Aortic smooth muscle cell (primary cell): Measurements from ENCODE around the gene ZFP3. TPM values are rescaled to one million over a fixed set of nuclear protein-coding genes. Genes with fewer than 3 reads are reported as not detected.

Experiments used
- total RNA-seq: library from RNA; depleted of rRNA; stranded (reverse); fragments of >200 nt; gene quantifications from 2 replicates; pipeline ENCODE4 v1.2.3, GENCODE V29; 2014

ZFP3 gene
- 1.3 and 1.7 TPM in 2 replicates for total RNA-seq

DNA sequence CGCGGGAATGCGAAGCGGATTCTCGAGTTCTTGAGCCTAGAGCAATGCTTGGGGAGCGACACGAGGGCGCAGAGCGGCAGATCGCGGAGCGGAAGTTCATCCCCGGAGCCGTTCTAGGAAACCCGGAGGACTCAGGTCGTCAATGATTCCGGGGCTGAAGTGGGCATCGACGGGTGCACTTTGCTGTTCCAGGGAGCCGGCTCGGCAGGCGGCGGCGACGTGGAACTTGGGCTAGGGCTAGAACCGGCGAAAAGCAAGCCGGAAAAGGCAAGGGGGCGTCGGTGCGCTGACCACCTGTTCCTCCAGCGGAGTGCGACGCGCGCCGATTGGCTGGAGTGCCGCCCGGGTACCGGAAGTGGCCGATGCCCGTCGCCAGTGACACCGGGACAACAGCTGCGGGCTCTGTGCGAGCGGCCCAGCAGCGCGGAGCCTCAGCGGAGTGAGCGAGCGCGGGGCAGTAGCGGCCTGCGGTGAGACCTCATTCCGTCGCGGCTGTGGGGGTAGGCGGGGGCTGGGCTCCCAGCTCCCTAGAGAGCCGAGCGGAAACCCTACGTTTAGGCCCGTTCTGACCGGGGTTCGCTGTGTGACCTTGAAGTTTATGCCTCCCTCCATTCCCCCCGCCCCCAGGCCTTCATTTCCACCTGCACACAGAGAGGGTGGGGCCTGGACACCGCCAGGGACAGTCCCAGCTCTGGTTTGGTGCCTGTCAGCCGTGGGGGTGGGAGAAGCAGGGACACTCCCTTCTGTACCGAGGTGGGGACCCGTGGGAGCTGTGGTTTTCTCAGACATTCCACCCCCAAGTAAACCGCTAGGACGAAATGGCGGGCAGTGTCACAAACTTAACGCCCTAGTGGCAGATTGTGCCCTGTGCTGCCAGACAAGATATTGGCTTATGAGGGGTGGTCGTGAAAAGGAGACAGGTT lies at the start of gene ZFP3:
ZFP3 (plus strand) TSS at position 362 of the 923 bp plus-strand sequence. CDS start 13,038 bp downstream, outside the sequence.

GRCh38 chr17:5035315-5035714 lies 43.0 kb upstream of the ZFP3 start, which contains the start of gene SLC52A1:
Gene SLC52A1 (minus strand): TSS chr17:5035426. CDS start chr17:5034606, 820 bp downstream.

GRCh38 chr17:5111402-5112204 lies 33.3 kb downstream of the ZFP3 start, which contains the start of gene ZNF232:
Gene ZNF232 (minus strand): TSS chr17:5111878. CDS start chr17:5111822, 56 bp downstream.

DNA sequence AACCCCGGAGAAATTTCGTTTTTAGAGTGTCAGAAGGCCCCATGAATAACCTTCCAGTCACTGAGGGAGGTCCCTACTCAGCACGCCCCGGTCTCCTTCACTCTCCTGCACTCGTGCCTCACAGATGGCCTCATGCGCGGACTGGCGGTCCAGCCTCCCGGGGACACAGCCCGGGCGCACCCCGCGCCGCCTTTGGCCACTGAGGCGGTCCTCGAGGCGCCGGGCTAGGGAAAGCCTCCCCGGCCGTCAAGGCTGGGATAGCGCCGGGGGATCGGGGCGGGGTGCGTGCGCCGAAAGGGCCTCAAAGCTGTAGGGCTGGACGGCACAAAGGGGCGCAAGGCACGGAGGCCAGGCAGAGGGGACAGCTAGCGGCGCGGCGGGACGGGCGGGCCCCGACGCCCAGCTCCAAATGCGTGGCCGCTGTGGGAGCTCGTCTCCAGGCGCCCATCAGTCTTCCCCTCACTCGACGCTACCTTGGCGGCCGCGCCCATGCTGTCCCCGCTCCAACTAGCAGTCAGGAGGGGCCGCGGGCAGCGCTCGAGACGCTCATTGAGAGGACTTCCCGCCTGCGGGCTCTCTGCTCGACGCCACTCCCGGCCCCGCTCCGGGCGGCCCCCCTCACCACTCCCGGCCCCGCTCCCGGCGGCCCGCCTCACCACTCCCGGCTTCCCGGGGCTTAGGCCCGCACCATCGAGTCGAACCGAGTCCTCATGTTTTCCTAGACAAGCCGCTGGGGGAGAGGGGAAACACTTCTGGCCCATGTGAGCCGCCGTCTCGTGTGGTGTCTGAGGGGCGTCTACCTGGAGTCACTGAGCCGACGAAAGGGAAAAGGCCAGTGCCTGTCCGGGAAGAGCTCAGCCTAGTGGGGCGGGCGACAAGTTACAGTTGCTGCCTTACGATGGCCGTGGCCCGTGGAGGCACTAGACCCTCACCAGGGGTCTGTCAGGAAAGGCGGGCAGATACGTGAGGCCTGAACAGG lies 37.7 kb downstream of the ZFP3 start, which contains the start of gene USP6:
USP6 (plus strand) TSS at position 360 of the 979 bp plus-strand sequence. CDS start 14,336 bp downstream, outside the sequence.

Other genes starting within 250 kb of the ZFP3 start
- 20.1 and 29.6 TPM in 2 replicates for gene MINK1, start 245.1 kb upstream of the ZFP3 start, total RNA-seq
- 1.9 and 2.9 TPM in 2 replicates for gene C17orf107, start 178.9 kb upstream of the ZFP3 start, total RNA-seq
- 0.19 and 0.26 TPM in 2 replicates for gene CHRNE, start 175.4 kb upstream of the ZFP3 start, total RNA-seq
- not detected in 2 replicates for gene GP1BA, start 146.2 kb upstream of the ZFP3 start, total RNA-seq
- gene SLC25A11, start 138.4 kb upstream of the ZFP3 start, total RNA-seq = 59.3 and 64.7 TPM in 2 replicates
- 17.6 and 19.8 TPM in 2 replicates for gene RNF167, start 138.2 kb upstream of the ZFP3 start, total RNA-seq
- gene PFN1, start 129.9 kb upstream of the ZFP3 start, total RNA-seq = 861 and 912 TPM in 2 replicates
- 4.5 and 6.5 TPM in 2 replicates for gene ENO3, start 127.3 kb upstream of the ZFP3 start, total RNA-seq
- gene SPAG7, start 110.7 kb upstream of the ZFP3 start, total RNA-seq = 70.6 and 79.0 TPM in 2 replicates
- gene CAMTA2, start 90.8 kb upstream of the ZFP3 start, total RNA-seq = 5.7 and 11.7 TPM in 2 replicates
- 0.13 and 0.25 TPM in 2 replicates for gene INCA1, start 80.9 kb upstream of the ZFP3 start, total RNA-seq
- gene KIF1C, start 80.5 kb upstream of the ZFP3 start, total RNA-seq = 95.8 and 124 TPM in 2 replicates
- not detected in 2 replicates for gene SLC52A1, start 43.0 kb upstream of the ZFP3 start, total RNA-seq
- 4.5 and 4.6 TPM in 2 replicates for gene ZNF232, start 33.4 kb downstream of the ZFP3 start, total RNA-seq
- not detected in 2 replicates for gene USP6, start 37.6 kb downstream of the ZFP3 start, total RNA-seq
- gene ZNF594, start 113.4 kb downstream of the ZFP3 start, total RNA-seq = 7.8 and 7.9 TPM in 2 replicates
- not detected in 2 replicates for gene SCIMP, start 156.4 kb downstream of the ZFP3 start, total RNA-seq
- gene RABEP1, start 203.8 kb downstream of the ZFP3 start, total RNA-seq = 54.4 and 60.9 TPM in 2 replicates